ENCODE results near the gene ROBO3. TPM values are rescaled to one million over a fixed set of nuclear protein-coding genes. Genes with fewer than 3 reads are reported as not detected.

The ROBO3 gene
- total and polyA plus RNA-seq, 2 donors (not counting 3 experiments of a cell fraction or from before 2014, with no cell fraction given), result 27.1 to 65.4 TPM

DNA sequence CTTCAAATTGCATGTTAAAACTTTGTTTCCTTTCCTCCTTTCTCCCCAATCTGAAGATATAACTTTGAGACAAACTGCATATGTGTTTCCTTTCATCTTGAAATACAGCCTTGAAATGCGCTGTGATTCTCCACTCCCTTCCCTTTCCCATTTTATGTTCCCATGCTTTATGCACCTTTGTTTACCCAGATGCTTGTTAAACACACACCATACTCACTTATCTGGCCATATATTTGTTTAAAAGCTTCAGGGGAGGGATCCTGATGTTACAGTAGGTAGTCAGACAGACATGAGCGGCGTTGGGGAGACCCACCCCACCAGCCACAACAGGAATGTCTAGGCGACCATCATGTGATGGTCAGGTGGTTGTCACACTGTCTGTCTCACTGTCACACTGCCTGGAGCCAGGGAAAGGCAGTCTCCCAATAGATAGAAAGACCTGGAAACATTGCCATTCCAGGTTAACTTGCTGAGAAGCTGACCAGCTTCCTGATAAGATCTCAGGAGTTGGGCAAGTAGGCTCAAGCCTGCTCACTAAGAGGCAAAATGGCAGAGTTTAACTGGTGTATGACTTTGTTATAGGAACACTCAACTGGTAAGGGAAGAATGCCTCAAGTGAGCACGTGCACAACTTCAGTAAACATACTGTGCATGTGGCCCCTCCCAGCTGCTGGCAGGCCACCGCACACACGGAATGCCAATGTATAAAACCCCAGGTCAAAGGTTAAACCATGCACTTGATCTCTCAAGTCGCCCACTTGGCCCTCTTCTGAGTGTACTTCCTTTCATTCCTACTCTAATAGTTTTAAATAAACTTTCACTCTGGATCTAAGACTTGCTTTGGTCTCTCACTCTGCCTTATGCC lies 41.5 kb upstream of the ROBO3 start:
- CTCF ChIA-PET, result interaction anchor here (1.2 to 1.3 kb wide), 2 partner anchors 13 to 154 kb away, joined by 3 to 5 read pairs; no protein-coding TSS in a partner anchor
- H3K4me1 ChIP-seq (ENCODE audit: control insufficient read depth, extremely low read depth, insufficient read depth, low read length), result no peaks in the 10 kb centered on the region
- peaks cover 4 to 16% of the 10 kb centered on the region in 2 experiments for H3K27me3 ChIP-seq (ENCODE audit: control insufficient read depth in 2 of 2, insufficient read depth in 2 of 2, low read length in 2 of 2)
- no peak overlapping the region for H3K4me2 ChIP-seq (ENCODE audit: insufficient read depth, low read length)
- no peak for FAIRE-seq
- no peaks in the 10 kb centered on the region for H3K9me1 ChIP-seq (replicated peaks; ENCODE audit: control insufficient read depth, extremely low read depth, insufficient read depth, low read length)
- no peak for TF ChIP-seq POLR2A (IDR thresholded peaks at IDR 0.05; ENCODE audit: low read depth, low read length)
- no peak for TF ChIP-seq JUN (IDR thresholded peaks at IDR 0.05; ENCODE audit: borderline replicate concordance, insufficient read depth, insufficient read length, low read depth)
- TF ChIP-seq POLR2AphosphoS5 (IDR thresholded peaks at IDR 0.05; ENCODE audit: insufficient read depth, low read depth, low read length), result no peak
- no peak for TF ChIP-seq EZH2 (IDR thresholded peaks at IDR 0.05; ENCODE audit: borderline replicate concordance, low read depth, low read length, severe bottlenecking)
- TF ChIP-seq MYC (IDR thresholded peaks at IDR 0.05; ENCODE audit: low read depth, low read length), result no peak
- TF ChIP-seq, protein P1, sequence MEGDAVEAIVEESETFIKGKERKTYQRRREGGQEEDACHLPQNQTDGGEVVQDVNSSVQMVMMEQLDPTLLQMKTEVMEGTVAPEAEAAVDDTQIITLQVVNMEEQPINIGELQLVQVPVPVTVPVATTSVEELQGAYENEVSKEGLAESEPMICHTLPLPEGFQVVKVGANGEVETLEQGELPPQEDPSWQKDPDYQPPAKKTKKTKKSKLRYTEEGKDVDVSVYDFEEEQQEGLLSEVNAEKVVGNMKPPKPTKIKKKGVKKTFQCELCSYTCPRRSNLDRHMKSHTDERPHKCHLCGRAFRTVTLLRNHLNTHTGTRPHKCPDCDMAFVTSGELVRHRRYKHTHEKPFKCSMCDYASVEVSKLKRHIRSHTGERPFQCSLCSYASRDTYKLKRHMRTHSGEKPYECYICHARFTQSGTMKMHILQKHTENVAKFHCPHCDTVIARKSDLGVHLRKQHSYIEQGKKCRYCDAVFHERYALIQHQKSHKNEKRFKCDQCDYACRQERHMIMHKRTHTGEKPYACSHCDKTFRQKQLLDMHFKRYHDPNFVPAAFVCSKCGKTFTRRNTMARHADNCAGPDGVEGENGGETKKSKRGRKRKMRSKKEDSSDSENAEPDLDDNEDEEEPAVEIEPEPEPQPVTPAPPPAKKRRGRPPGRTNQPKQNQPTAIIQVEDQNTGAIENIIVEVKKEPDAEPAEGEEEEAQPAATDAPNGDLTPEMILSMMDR (IDR thresholded peaks at IDR 0.05; ENCODE audit: extremely low read depth in 1 of 2, insufficient read depth in 1 of 2, low read depth in 1 of 2, low read length in 2 of 2), result no peak
- TF ChIP-seq, protein P2, sequence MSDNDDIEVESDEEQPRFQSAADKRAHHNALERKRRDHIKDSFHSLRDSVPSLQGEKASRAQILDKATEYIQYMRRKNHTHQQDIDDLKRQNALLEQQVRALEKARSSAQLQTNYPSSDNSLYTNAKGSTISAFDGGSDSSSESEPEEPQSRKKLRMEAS (IDR thresholded peaks at IDR 0.05; ENCODE audit: insufficient read depth, insufficient read length), result no peak
- no peak for TF ChIP-seq GATA2 (IDR thresholded peaks at IDR 0.05; ENCODE audit: insufficient read depth, insufficient read length, low read depth, low read length)
- TF ChIP-seq FOS (IDR thresholded peaks at IDR 0.05; ENCODE audit: borderline replicate concordance, insufficient read depth, low read length), result no peak
- no peaks in the 10 kb centered on the region for H3K9me3 ChIP-seq (replicated peaks; ENCODE audit: control insufficient read depth, insufficient read depth, low read length)
- intact Hi-C loops (cut with micrococcal nuclease), result no loop called here
- DNase-seq (ENCODE audit: low read depth, low spot score), result no peak
- no TSS peak for BruUV-seq (replicated peaks)
- no peaks in the 10 kb centered on the region for H3K36me3 ChIP-seq (ENCODE audit: control insufficient read depth in 2 of 2, extremely low read depth in 1 of 2, insufficient read depth in 2 of 2, low read length in 2 of 2)
- dilution Hi-C loops (cut with MboI; ENCODE audit: extremely low pct_ligation_motif_present, low sequenced_read_pairs), result no loop called here
- no peak overlapping the region for H3K4me3 ChIP-seq (replicated peaks in 1 of 3; ENCODE audit: insufficient read depth in 1 of 3, low read depth in 1 of 3, low read length in 3 of 3)
- H3K79me2 ChIP-seq (ENCODE audit: control insufficient read depth, insufficient read depth, low read length), result no peaks in the 10 kb centered on the region
- H2AFZ ChIP-seq (ENCODE audit: low read depth, low read length), result no peak overlapping the region
- no peak overlapping the region for H3K9ac ChIP-seq (replicated peaks; ENCODE audit: extremely low read depth, insufficient read depth, low read length)
- H3K27ac ChIP-seq (ENCODE audit: insufficient read depth, low read depth, low read length), result no peak overlapping the region
- H4K20me1 ChIP-seq (replicated peaks; ENCODE audit: control insufficient read depth, extremely low read depth, insufficient read depth, low read length), result no peaks in the 10 kb centered on the region
- POLR2A ChIA-PET, result no interaction called here
